ENCODE results near the gene FNBP1.
A peak's percentile ranks its signal among the peaks of the same experiment; 100 is the strongest.

Gene FNBP1

DNA sequence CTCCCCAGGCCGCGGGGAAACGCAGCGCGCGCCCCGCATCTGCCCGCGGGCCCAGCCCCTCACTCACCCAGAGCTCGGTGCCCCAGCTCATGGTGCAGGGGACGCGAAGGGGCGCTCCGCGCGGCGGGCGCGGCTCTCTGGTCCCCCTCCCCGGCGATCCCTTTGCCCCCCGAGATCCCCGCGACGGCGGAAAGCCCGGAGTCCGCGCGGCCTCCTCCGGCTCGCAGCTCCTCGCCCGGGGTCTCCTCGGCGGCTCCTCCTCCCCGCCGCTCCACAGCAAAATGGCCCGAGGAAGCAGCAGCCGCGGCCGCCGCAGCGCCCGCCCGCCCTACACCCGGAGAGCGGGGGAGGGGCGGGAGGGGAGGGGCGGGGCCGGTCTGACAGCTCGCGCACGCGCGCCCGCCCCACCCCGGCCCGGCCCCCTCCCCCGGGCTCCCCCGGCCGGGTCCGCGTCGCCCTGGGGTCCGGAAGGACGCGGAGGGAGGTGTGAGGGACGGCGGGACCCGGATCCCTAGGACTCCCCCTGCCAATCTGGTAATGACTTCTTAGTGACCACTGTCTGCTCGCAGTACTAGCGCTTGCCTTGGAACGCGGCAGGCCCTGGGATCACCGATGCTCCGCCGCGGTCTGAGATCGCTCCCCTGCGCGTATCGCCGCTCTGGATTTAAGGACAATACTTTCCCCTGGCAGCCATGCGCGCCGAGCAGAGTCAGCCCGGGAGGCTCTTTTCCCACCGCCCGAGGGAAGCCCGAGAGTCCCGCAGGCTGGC lies at the start of gene FNBP1:
TSS of gene FNBP1 (minus strand) at position 305 of the 769 bp plus-strand sequence. CDS start at position 91, 214 bp downstream.
- DNase-seq = peak; percentile 63 to 80 (median 73)

DNA sequence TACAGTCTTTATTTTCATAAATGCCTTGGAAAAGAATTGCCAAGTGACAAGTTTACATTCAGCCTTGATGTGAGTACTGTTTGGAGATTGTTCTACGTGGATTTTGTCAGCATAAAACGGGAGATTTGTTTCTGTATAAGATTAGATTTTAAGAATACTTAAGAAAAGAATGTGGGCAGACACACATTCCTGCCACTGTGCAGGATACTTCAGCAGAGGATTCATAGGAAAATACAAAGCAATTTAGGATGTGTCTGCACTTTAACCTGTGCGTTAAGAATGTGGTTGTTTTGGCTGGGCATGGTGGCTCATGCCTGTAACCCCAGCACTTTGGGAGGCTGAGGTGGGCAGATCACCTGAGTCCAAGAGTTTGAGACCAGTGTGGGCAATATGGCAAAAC lies 47.9 kb upstream of the FNBP1 start:
- no peak for DNase-seq

DNA sequence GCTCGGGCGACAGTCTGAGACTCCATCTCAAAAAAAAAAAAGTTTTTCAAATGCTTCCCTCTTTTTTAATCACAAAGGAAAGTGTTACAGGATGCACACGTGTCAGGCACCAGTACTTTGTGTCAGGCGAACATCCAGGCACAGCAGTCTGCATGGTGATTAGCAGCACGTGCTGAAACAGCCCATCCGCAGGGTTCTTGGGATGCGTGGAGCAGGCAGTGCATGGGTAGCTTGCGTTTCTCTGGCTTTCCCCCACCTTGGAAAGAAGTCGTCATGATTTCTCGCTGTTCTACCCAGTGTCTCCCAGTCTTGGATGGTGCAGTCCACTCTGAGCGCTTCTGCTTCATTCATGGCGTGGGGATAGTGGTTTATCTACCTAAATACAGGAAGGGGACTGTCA lies 46.2 kb upstream of the FNBP1 start:
- no peak for DNase-seq

DNA sequence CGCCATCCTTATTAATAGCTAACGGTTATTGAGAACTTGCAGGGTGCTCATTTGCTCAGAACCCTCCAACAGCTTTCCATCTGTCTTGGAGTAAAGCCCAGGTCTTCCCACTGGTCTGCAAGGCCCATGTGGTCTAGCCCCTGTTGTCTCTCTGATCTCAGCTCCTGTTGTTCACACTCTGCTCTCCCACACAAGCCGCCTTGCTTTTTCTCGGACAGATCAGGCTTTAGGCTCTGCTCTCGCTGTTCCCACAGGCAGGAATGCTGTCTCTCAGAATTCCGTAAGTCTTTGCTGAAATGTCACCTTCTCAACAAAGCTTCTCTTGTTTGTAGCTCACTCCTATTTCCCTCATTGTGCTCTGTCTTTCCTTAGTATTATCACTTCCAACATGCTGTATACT lies 45.1 kb upstream of the FNBP1 start:
- DNase-seq = no peak

DNA sequence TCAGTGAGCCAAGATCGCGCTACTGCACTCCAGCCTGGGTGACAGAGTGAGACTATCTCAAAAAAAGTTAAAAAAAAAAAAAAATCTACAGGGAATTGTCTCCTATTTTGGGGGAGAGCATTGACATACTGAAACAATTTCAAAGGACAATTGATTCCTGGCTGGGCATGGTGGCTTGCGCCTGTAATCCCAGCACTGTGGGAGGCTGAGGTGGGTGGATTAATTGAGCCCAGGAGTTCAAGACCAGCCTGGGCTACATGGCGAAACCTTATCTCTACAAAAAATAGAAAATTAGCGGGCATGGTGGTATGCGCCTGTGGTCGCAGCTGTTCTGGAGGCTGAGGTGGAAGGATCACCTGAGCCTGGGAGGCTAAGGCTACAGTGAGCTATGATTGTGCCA lies 41.3 kb upstream of the FNBP1 start:
- no peak for DNase-seq

DNA sequence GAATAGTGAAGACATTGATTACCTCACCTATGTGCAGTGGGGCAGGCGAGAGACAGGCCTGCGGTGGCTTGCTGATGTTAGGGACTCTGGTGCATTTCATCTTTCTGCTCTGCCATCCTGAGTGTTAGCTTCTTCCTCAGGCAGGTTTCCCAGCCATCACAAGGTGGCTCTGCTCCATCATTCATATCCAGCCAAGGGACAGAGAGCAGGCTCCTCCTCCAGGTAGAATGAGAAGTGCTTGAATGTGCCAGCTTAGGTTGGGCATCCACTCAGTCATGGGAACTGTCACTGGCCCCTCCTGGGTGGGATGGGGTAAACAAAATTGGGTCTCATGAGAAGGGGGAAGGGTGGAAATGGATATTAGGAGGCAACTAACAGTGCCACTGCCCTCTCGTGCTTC lies 35.6 kb upstream of the FNBP1 start:
- no peak for DNase-seq

DNA sequence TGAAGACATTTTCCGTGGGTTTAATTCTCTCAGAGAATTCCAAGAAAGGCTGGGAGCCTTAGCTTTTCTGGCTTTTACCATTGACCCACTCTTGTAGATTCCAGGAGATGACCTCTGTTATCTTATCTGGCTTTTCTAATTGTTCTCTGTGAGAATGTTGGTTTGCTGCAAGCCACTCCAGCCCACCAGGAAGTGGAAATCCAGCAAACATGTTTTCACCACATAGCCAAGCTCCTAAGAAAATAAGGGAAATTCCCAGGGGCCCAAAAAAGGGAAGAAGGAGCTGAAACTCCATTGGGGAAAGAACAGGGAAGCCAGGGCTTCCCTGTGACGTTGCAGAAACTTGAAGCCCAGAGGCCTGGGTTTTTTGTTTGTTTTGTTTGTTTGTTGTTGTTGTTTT lies 30.4 kb upstream of the FNBP1 start:
- DNase-seq = no peak

DNA sequence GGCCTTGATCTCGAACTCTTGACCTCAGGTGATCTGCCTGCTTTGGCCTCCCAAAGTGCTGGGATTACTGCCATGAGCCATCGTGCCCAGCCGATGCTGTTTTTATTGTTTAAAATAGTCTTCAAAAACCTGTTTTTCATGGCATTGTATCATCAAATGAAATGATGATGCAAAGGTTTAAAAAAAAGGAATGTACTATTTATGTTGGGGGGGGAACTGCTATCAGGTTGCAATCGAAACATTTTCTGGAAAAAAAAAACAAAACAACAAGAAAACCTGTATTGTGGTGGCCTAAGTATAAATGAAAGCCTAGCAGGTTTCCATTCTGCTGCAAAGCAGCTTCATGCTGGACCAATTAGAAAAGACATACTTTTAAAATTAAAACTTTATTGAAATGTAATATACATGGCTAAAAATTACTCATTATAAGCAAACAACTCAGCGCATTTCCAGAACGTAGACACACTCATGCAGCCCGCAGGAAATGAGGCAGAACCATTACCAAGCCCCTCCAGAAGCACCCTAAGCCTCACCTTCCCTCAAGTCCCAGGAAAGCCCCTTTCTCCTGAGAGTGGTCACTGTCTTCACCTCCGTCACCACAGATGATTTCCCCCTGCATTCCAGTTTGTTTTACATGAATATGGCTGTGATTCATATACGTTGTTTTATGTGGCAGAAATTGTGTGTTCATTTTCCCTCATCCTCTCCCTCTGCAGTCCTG lies 29.7 kb upstream of the FNBP1 start:
- DNase-seq = no peak

DNA sequence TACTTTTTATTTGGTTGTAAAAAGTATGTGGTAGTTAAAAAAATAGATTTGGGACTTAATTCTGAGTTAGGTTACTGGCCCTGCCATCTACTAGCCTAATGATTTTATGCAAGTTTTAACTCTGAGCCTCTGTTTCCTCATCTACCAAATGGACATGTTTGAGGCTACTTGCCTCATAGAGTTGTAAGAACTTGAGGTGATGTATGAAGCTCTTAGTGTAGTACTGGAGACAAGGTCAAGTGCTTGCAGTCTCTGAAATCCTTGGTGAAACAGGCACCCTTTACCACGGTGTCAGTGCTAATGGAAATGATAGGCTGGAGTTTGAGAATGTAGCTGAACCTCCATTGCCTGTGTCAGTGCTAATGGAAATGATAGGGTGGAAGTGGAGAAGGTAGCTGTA lies 26.1 kb upstream of the FNBP1 start:
- no peak for DNase-seq

DNA sequence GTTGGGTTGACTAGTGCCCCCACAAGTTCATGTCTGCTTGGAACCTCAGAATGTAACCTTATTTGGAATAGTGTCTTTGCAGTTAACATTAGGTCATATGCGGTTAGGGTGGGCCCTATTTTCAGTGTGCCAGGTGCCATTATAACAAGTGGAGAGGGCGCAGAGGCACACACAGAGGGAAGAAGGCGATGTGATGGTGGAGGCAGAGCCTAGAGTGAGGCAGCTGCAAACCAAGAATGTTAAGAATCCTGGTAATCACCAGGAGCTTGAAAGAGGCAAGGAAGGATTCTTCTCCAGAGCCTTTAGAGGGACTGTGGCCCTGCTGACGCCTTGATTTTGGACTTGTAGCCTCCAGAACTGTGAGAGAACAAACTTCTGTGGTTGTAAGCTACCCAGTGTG lies 21.6 kb upstream of the FNBP1 start:
- no peak for DNase-seq

DNA sequence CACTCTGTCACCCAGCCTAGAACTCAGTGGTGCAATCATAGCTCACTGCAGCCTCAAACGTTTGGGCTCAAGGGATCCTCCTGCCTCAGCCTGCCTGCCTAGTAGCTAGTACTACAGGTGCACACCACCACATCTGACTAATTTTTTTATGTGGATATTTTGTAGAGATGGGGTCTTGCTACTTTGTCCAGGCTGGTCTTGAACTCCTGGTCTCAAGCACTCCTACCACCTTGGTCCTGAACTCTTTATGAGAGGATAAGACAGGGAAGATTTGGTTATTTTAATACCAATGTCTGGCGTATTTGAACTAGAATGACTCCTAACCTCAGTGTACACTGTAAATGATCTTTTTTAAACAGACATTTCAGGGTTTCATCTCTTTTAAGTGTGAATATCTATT lies 19.8 kb upstream of the FNBP1 start:
- no peak for DNase-seq

DNA sequence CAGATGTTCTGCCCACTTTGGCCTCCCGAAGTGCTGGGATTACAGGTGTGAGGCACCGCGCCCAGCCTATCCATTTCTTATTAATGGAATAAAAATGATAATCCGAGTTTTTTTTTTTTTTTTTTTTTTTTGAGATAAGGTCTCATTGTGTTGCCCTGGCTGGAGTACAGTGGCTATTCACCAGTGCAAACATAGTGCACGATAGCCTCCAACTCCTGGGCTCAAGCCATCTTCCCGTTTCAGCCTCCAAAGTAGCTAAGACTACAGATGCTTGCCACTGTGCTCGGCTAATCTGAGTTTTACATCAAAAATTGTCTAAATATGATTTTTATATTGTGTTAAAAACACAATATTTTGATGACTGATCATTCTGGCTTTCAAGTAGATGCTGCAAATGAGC lies 17.3 kb upstream of the FNBP1 start:
- DNase-seq = no peak

DNA sequence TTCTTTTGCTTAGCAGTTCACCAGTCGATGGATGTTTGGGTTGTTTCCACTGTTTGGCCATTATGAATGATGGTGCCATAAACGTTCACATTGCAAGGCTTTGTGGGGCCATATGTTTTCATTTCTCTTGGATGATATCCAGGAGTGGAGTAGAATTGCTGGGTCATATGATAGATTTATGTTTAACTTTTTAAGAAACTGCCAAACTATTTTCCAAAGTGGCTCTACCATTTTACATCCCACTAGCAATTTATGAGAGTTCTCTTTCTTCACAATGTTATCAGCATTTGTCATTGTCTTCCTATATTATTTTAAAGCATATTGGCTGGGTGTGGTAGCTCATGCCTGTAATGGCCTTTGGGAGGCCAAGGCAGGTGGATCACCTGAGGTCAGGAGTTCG lies 15.9 kb upstream of the FNBP1 start:
- no peak for DNase-seq

DNA sequence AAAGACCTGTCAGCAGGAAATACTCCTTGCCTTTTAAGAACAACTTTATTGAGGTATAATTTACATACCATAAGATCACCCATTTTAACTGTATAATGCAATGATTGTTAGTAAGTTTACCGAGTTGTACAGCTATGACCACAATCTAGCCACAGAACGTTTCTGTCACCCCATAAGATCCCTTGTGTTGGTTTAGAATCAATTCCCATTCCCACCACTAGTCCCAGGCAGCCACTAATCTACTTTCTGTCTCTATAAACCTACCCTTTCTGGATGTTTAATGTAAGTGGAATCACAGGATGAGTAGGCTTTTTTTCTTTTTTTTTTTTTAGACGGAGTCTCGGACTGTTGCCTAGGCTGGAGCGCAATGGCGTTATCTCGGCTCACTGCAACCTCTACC lies 15.2 kb upstream of the FNBP1 start:
- DNase-seq = no peak

DNA sequence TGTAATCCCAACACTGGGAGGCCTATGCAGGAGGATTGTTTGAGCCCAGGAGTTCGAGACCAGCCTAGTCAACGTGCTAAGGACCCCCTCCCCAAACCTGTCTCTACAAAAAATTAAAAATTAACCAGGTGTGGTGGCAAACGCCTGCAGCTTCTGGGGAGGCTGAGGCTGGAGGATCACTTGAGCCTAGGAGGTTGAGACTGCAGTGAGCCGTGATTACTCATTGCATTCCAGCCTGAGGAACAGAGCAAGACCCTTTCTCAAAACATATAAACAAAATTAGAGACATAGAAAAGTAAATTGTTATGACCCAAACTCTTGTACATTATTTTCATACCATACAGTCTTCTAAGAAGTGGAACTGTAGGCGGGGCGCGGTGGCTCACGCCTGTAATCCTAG lies 11.8 kb upstream of the FNBP1 start:
- no peak for DNase-seq

DNA sequence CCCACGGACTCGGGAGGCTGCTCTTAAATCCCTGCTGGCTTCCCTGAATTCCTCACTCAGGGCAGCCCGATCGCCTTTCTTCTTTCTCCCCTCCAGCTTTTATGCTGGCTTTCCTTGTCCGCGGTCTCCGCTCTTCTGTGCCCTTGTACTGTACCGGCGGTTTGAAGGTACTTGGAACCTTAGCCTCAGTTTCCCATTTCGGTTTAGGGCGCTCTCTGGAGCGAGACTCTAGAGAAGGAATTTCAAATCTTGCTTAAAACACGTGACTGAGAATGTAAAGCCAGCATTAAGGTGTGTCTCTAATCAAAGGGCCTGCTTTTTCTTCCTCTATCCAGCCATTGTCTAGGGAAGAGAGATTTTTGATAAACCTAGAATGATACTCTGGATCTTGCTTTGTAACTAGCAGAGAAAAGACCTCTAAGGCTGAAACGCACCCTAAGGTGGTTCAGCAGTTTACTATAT lies 11.4 kb upstream of the FNBP1 start:
- no peak for DNase-seq

DNA sequence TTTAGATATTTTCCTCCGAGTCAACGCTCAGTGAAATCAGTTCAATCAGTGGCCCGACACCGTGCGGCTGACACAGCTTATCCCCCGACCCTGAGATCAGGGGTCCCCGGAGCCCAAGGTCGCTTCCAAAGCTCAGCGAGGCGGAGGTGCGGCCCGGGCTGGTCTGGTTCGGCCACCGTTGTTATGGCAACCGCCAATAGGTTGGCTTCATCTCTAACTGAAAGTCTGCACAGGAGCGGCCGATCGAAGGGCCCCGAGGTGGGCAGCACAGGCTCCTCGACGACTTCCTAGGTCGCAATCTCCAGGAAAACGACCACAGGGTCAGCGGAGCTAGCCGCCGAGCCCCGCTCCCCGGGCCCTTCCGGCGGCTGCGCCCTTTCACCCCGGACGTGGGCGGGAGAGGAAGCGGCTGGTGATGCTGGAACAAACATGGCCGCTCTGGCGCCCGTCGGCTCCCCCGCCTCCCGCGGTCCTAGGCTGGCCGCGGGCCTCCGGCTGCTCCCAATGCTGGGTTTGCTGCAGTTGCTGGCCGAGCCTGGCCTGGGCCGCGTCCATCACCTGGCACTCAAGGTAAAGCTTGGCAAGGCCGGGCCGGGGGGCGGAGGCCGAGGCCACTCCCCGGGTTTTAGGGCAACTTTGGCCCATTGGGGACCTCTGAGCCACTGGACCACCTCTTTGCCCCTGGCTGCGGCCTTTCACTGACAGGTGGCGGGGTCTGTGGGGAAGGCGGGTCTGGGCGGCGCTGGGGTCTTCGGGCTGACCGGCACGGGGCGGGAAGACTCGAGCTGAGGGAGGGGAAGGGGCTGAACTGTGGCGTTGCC lies 10.7 kb upstream of the FNBP1 start, which contains the start of gene GPR107:
TSS of gene GPR107 (plus strand) at position 403 of the 821 bp plus-strand sequence. CDS start at position 430, 27 bp downstream.
- DNase-seq = peak; percentile 50 to 59 (median 53)

DNA sequence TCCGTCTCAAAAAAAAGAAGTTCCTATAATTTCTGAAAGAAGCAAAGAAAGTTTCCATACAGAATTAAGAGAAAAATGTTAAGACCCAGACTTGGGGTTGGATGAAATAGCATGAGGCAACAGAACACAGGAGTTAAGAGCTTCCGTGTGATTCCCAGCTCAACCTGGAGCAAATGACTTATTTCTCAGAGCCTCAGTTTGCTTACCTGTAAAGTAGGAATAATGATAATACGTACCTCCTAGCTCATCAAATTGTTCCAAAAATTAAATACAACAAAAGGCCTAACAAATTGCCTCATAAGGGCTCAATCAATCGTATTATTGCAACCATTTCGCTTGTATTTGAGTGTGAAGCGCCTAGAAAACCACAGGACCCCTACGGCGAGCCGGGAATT lies 10.1 kb upstream of the FNBP1 start:
- DNase-seq = no peak

DNA sequence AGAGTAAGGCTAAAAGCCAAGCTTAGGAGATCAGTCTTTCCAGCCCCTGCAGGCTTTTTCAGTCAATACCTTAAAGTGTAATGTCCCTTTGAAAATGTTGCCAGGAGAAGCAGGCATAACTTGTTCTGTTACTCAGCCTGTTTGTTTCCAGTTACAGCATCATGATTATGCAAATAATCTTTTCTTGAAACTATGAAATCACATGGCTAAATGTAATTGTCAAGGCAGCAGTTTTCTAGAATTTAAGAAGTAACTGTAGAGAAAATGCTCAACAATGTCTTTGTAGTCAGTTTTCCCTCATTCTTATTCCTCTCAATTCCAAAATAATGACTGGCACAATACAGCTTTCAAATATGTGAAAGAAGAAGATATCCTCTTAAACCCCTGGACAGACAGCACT lies 8.9 kb upstream of the FNBP1 start:
- DNase-seq = no peak

DNA sequence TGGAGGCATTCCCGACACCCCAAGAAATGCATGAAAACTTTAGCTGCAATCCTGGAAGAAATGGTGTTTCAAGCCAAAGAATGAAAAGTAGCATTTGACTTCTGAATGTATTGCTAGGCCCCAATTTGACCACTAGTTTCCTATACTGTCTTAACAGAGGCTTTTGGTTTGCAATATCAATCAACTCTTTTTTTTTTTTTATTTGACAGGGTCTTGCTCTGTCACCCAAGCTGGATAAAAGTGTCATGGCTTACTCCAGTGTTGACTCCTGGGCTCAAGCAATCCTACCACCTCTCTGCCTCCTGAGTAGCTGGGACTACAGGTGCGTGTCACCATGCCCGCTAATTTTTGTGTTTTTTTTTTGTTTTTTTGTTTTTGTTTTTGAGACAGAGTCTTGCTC lies 7.5 kb upstream of the FNBP1 start:
- no peak for DNase-seq

DNA sequence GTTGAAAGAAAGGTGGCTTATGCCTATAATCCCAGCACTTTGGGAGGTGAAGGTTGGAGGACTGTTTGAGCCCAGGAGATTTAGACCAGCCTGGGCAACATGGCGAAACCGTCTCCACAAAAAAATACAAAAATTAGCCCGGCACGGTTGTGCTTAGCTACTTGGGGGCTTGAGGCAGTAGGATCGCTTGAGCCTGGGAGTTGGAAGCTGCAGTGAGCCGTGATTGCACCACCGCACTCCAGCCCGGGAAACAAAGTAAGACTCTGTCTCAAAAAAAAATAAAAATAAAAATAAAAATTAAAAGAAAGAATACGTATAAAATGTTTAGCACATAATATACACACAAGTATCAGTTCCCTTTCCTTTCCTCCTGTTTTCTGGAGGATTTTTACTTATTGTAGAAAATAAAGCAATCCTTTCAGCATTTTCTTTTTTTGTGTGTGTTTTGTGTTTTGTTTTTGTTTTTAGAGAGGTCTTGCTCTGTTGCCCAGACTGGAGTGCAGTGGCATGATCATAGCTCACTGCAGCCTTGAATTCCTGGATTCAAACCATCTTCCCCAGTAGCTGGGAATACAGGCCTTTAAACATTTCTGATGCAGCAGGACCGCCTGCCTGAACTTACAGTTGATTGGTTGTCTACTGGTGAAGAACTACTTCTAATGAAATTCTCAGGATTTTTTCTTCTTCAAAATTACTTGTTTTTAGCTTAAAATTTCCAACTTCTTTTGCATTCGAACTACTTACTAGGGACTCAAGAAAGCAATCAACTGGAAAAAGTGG lies 6.6 kb upstream of the FNBP1 start:
- DNase-seq = no peak

DNA sequence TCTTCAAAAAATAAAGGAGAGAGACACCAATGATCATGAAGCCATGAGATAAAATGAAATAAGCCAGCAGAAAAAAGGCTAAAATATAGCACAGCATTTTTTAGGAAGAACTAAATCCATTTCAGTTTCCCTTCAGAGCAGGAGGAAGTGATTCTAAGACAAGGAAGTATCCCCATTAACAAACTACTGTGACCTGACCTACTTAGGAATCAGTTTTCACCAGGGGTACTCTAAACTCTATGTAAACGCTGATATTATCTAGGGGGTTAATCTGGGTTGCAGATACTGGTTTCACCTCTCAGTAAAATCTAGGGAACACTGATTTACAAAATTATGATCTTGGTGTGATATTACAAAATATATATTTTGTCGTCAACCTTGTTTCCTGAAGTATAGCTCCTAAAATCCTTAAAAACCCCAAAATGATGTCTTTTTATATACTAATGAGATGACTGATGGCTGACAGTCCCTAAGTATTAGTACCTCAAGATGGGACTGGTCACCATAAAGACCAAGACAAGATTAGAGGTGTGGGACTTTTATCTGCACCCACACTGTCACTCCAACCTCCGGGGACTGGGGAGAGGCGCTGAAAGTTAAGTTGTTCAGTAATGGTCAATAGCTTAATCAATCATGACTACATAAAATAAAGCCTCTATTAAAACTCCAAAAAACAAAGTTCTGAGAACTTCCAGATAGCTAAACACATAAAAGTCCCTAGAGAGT lies 2.9 kb upstream of the FNBP1 start:
- DNase-seq = no peak

Data from activated CD4-positive, CD25-positive, alpha-beta regulatory T cell (primary cell).